VCaP (cell line): Measurements from ENCODE around the gene RBM15.
A peak's percentile ranks its signal among the peaks of the same experiment; 100 is the strongest.

Source experiments
- H3K27ac ChIP-seq: fragments of 450-650 bp; 2 replicates; pipeline ENCODE4 v1.5.1; 2017
- TF ChIP-seq, protein P1 (sequence below): fragments of 450-650 bp; conservative IDR thresholded peaks from 2 replicates; pipeline ENCODE4 v1.5.1; 2017; ENCODE audit warnings: mild to moderate bottlenecking, moderate library complexity

The RBM15 gene

DNA sequence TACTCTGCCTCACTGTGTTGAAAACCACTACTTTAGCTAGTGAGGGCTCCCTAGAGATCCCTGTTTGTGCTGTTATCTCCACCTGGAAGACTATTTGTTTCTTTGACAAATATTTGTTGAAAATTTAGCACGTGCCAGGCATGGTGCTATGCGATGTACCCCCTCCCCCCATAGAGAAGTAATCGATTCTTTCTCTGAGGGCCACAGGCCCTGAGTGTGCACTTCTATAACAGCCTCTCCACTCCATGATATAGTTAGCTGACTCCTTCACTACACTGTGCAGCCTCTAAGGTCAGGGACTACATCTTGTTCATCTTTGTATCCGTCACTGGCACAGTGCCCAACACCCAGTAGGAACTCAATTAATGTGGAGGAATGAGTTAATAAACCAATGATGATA lies 17.3 kb upstream of the RBM15 start:
- no peak overlapping the region for H3K27ac ChIP-seq
- TF ChIP-seq, protein P1, sequence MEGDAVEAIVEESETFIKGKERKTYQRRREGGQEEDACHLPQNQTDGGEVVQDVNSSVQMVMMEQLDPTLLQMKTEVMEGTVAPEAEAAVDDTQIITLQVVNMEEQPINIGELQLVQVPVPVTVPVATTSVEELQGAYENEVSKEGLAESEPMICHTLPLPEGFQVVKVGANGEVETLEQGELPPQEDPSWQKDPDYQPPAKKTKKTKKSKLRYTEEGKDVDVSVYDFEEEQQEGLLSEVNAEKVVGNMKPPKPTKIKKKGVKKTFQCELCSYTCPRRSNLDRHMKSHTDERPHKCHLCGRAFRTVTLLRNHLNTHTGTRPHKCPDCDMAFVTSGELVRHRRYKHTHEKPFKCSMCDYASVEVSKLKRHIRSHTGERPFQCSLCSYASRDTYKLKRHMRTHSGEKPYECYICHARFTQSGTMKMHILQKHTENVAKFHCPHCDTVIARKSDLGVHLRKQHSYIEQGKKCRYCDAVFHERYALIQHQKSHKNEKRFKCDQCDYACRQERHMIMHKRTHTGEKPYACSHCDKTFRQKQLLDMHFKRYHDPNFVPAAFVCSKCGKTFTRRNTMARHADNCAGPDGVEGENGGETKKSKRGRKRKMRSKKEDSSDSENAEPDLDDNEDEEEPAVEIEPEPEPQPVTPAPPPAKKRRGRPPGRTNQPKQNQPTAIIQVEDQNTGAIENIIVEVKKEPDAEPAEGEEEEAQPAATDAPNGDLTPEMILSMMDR = no peak

DNA sequence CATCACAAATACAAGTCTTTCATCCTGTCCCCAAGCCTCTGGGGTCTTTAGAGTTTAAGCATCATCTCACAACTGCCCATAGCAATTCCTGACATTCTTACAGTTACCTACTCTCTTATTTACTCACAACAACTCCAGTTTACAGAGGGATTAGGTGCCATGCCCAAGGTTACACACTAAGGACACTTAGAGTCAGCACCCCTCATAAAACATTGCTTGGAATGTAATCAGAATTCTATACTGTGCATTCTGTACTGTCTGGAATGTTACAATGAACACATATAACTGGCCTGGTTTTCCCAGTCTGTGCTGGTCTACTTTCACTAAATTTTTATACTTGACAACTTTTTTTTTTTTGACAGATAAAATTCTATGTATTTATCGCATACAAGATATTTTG lies 14.5 kb upstream of the RBM15 start:
- TF ChIP-seq, protein P1 = no peak
- H3K27ac ChIP-seq = no peak overlapping the region

DNA sequence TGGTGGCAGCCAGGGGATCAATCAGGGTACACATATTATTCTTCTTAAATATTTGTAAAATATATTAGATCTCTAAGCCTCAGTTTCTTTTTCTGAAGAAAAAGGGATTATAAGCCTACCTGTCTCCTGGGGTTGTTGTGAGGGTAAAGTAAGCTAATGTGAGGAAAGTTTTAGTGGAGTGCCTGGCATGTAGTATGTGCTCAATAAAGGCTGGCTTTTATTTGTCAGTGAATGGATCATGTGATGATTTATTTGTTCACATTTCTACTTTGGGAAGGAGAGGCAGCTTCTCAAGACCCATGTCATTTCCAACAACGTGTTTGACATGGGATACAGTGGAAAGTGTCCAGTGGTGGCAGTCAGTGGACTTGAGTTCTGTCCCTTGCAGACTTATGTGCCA lies 12.4 kb upstream of the RBM15 start:
- TF ChIP-seq, protein P1 = no peak
- no peak overlapping the region for H3K27ac ChIP-seq

- H3K27ac ChIP-seq = no peak overlapping the region
- TF ChIP-seq, protein P1 = no peak
Measured at GRCh38 chr1:110328274-110328673, 10.9 kb upstream of the RBM15 start.

- TF ChIP-seq, protein P1 = no peak
- H3K27ac ChIP-seq = no peak overlapping the region
Measured at GRCh38 chr1:110328700-110329099, 10.5 kb upstream of the RBM15 start.

DNA sequence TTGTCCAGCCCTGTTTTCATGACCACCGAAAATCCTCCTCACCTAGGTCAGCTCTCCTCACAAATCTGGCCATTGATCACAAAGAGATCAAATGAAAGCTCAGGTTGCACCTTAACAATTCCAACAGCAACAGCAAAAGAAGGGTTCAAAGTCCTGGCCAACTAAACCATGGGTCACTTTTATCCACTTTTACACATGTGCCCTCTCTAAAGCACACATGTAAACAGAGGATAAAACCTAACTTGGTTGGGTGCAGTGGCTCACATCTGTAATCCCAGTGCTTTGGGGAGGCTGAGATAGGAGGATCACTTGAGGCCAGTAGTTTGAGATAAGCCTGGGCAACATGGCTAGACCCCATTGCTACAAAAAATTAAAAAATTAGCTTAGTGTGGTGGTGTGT lies 3.9 kb upstream of the RBM15 start:
- TF ChIP-seq, protein P1 = no peak
- H3K27ac ChIP-seq = peak overlapping the region; percentile 97

GRCh38 chr1:110336300-110337039 lies 2.7 kb upstream of the RBM15 start:
- H3K27ac ChIP-seq = peak overlapping the region; percentile 97
- TF ChIP-seq, protein P1 = no peak
